ENCODE data around the gene IFITM1.
"Not testable (repeated sequence)": the region's sequence is repeated elsewhere in the genome, so short reads cannot be mapped to it uniquely, and the experiment has no call there.

DNA sequence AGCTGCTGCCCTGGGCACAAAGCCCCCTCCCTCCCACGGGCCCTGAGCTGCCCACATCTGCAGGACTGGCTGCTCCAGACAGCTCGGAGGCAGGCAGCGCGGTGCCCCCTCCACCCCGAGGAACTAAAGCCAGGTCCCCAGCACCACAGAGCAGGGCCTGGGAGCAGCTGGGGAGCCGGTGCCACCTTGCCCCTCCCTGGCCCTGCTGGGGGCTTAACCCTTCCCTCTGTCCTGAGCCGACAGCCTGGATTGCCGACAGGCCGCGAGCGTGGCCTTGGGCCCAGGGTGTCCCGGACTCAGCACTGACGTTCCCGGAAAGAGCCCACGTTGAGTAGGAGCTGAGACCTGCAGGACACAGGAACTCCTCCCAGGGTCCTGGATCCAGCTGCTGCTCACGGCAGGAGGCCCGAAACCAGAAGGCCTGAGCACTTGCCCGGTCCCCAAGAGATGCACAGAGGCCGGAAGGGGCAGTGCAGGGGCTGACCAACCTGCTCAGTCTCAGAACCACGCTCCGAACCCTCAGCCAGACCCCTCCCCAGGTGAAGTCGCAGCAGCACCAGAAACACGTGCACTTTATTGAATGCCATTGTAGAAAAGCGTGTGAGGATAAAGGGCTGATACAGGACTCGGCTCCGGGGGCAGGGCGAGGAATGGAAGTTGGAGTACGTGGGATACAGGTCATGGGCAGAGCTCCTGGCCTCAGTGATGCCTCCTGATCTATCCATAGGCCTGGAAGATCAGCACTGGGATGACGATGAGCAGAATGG lies 5.5 kb downstream of the IFITM1 start:
- TF ChIP-seq CTCF (conservative IDR thresholded peaks at IDR 0.05; ENCODE audit: low read depth, low read length); EZH2 (IDR thresholded peaks at IDR 0.05; ENCODE audit: low read length, unreplicated experiment); EZH2phosphoT487 (IDR thresholded peaks at IDR 0.05; ENCODE audit: borderline replicate concordance, low read length): not testable (repeated sequence)
